Omental fat pad (tissue), 4 donors: ENCODE results near the gene ZNF683. TPM values are rescaled to one million over a fixed set of nuclear protein-coding genes. Genes with fewer than 3 reads are reported as not detected.

ENCODE experiments used
- ATAC-seq: fragments of 150-250 bp; one replicate; pipeline ENCODE4 v1.9.1; 2016; ENCODE audit warnings: mild to moderate bottlenecking, moderate library complexity; ENCODE audit not compliant: low FRiP score
- DNase-seq: peaks from one replicate; pipeline ENCODE4 v3.0.0-alpha.2; 2019; ENCODE audit warnings: low spot score
- CTCF ChIP-seq, 3 donors: fragments of 450-650 bp; IDR thresholded peaks; one replicate each; pipeline ENCODE4 v1.5.1; 2016 to 2017; ENCODE audit warnings: antibody characterized with exemption in 3 of 3, mild to moderate bottlenecking in 3 of 3, moderate library complexity in 2 of 3
- total RNA-seq, 4 donors: library from RNA; depleted of rRNA; stranded (reverse); fragments of >200 nt; gene quantifications; one replicate each; pipeline ENCODE4 v1.1.0, GENCODE V29; 2016

The ZNF683 gene
- total RNA-seq, 4 donors from 2014 or later: not detected

DNA sequence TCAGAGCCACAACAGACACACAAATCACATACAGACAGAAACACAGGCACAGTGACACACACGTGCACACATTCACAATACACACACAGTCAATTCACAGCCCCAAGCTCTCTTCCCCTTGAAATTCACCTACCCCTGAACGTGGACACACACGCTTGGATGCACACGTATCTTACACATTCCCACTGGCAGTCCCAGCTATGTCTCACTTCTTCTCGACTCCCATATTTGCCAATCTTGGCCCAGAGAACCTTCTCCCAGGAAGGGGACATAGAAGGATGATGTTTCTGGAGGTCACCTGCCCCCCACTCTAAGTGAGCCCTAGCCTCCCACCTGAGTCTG, 20.2 kb downstream of the ZNF683 start:
- ATAC-seq (no peak), DNase-seq (no peak)
- no peak for TF ChIP-seq CTCF (IDR thresholded peaks at IDR 0.05)

- ATAC-seq (no peak), DNase-seq (no peak)
- no peak for TF ChIP-seq CTCF (IDR thresholded peaks at IDR 0.05)
These were observed 20.8 kb downstream of the ZNF683 start for GRCh38 chr1:26351590-26352337.

DNA sequence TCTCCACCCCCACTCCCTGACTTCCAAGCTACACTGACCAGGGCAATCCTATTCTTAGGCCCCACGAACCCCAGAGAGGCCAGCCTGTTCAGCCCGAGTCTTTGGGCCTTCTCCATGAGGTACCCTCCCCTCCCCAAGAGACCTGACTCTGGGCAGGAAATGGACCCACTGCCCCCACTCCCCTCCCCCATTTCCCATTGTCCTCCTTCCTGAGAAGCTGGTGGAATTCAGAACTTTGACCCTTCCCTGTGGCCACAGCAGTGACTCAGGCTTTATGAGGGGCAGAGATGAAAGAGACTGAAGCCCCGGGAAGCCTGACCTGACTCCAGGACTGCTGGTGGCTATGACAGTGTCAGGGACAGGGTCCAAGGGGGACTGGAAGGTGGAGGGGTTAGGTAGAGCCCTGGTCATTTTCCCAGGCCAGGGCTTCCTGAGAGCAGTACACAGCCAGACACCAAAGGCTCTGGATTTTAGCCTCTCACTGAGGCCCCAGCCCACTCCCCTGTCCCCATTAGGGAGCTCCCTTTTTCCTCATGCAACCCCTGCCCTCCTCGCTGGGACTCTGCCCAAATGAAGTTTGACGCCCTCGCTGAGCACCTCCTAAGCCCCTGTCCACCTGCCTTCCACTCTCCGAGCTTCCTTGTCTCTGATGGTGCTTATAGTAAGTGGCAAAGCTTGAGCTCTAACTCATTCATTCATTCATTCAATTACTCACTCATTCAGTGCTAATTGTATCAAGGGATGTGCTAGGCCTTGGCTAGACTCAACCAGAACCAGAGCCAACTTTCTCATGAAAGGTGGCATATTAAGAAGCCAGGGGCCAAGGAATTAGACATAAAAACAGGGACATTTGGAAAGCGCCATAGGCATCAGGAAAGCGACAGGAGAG, 21.6 kb downstream of the ZNF683 start:
- no peak for ATAC-seq
- TF ChIP-seq CTCF (IDR thresholded peaks at IDR 0.05): no peak
- DNase-seq: no peak

DNA sequence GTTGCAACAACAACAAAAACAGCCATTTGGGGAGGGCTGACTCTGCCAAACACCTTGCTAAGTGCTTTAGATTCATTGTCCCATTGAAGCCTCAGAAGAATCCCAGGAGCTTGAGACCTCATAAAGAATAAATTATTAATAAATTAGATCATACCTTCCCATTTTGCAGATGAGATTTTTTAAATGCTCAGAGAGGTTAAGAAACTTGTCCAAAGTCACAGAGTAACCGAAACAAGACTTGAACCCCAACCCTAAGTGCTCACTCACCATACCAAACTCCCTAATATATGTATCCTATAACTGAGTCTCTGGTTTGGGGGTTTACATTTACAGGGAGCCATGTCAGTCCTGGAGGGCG, 22.2 kb downstream of the ZNF683 start:
- no peak for TF ChIP-seq CTCF (IDR thresholded peaks at IDR 0.05)
- ATAC-seq: no peak
- DNase-seq: no peak

DNA sequence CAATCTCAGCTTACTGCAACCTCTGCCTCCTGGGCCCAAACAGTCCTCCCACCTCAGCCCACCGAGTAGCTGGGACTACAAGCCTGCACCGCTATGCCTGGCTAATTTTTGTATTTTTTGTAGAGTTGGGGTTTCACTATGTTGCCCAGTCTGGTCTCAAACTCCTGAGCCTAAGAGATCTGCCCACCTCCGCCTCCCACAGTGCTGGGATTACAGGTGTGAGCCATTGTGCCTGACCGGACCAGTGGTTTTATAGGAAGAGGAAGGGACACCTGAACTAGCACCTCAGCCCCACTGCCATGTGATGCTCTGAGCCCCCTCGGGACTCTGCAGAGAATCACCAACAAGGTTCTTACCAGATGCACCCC, 22.7 kb downstream of the ZNF683 start:
- DNase-seq (no peak), ATAC-seq (no peak)
- no peak for TF ChIP-seq CTCF (IDR thresholded peaks at IDR 0.05)

DNA sequence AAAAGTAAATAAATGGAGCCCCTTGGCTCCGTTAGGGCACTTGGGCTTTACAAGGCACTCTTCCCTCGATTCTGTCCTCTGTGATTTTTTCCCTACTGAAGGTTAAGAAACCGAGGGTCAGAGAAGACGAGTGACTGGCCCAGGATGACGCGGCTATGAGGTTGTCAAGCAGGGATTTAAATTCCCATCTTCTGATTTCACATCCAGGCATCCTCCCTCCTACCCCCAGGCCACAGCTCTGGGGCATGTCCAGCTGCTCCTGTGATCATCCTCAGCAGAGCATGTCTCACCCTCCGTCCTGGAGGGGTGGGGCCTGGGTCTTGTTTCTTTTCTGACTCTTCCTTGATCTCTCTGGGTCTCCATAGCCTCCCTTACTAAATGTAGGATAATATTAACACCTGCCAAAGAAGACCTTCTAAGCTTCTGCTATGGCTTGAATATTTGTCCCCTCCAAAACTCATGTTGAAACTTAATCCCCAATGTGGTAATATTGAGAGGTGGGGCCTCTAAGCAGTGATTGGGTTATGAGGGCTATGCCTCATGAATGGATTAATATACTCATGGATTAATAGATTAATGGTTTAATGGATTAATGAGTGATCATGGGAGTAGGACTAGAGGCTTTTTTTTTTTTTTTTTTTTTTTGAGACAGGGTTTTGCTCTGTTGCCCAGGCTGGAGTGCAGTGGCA, 23.2 kb downstream of the ZNF683 start:
- ATAC-seq (no peak), DNase-seq (no peak)
- no peak for TF ChIP-seq CTCF (IDR thresholded peaks at IDR 0.05)
